Effector memory CD8-positive, alpha-beta T cell (primary cell): ENCODE results near the gene FOXO1.

Experiments
- ATAC-seq: fragments of 150-1000 bp; cut with Tn5 transposase; replicated peaks from 2 replicates; pipeline ENCODE4 v1.10.0; 2021; ENCODE audit warnings: mild to moderate bottlenecking, moderate library complexity
- DNase-seq, 3 experiments: peaks; one replicate each; pipeline ENCODE4 v3.0.0; 2021
- H3K27ac Mint-ChIP-seq, 2 donors: one replicate each; pipeline ENCODE4 v1.8.0; 2022; ENCODE audit warnings: mild to moderate bottlenecking in 2 of 2, mixed read lengths in 2 of 2, moderate library complexity in 2 of 2
- H3K27me3 Mint-ChIP-seq, 2 donors: one replicate each; pipeline ENCODE4 v1.8.0; 2022; ENCODE audit warnings: mixed read lengths in 2 of 2
- H3K36me3 Mint-ChIP-seq: one replicate; pipeline ENCODE4 v1.8.0; 2022; ENCODE audit warnings: mild to moderate bottlenecking, moderate library complexity, mixed read lengths; ENCODE audit not compliant: insufficient read depth
- H3K4me1 Mint-ChIP-seq, 2 donors: one replicate each; pipeline ENCODE4 v1.8.0; 2022; ENCODE audit warnings: low read depth in 2 of 2, mixed read lengths in 2 of 2
- H3K4me3 Mint-ChIP-seq, 2 donors: one replicate each; pipeline ENCODE4 v1.8.0; 2022; ENCODE audit warnings: mild to moderate bottlenecking in 2 of 2, mixed read lengths in 2 of 2, moderate library complexity in 2 of 2
- H3K9me3 Mint-ChIP-seq, 2 donors: one replicate each; pipeline ENCODE4 v1.8.0; 2022; ENCODE audit warnings: mixed read lengths in 2 of 2

Gene FOXO1

GRCh38 chr13:40600149-40600751, 66.2 kb downstream of the FOXO1 start:
- no peaks in the 10 kb centered on the region for H3K9me3 Mint-ChIP-seq
- peak overlapping the region; percentile 35 to 52 for H3K4me3 Mint-ChIP-seq
- DNase-seq (no peak), ATAC-seq (peak; percentile 20)
- peak overlapping the region; percentile 52 to 63 for H3K27ac Mint-ChIP-seq
- H3K27me3 Mint-ChIP-seq: no peaks in the 10 kb centered on the region
- H3K36me3 Mint-ChIP-seq: peaks cover 9% of the 10 kb centered on the region
- H3K4me1 Mint-ChIP-seq: peaks cover 54 to 74% of the 10 kb centered on the region in 2 donors

GRCh38 chr13:40599747-40600146, 66.7 kb downstream of the FOXO1 start:
- Mint-ChIP-seq H3K36me3 (peaks cover 9% of the 10 kb centered on the region), H3K9me3 (no peaks in the 10 kb centered on the region), H3K4me3 (peak overlapping the region; percentile 35 to 52), H3K4me1 (peaks cover 54 to 74% of the 10 kb centered on the region in 2 donors), H3K27me3 (no peaks in the 10 kb centered on the region), H3K27ac (peak overlapping the region; percentile 52 to 63)
- ATAC-seq: no peak
- DNase-seq: no peak

GRCh38 chr13:40599124-40599523, 67.3 kb downstream of the FOXO1 start:
- no peak for ATAC-seq
- peak overlapping the region; percentile 63 to 82 for H3K27ac Mint-ChIP-seq
- H3K27me3 Mint-ChIP-seq: no peaks in the 10 kb centered on the region
- peaks cover 53 to 71% of the 10 kb centered on the region in 2 donors for H3K4me1 Mint-ChIP-seq
- peak overlapping the region; percentile 35 to 52 for H3K4me3 Mint-ChIP-seq
- no peak for DNase-seq
- H3K36me3 Mint-ChIP-seq: peaks cover 9% of the 10 kb centered on the region
- H3K9me3 Mint-ChIP-seq: no peaks in the 10 kb centered on the region

- H3K36me3 Mint-ChIP-seq: peaks cover 9% of the 10 kb centered on the region
- peak overlapping the region; percentile 36 to 38 for H3K4me3 Mint-ChIP-seq
- H3K4me1 Mint-ChIP-seq: peaks cover 53 to 71% of the 10 kb centered on the region in 2 donors
- H3K27me3 Mint-ChIP-seq: no peaks in the 10 kb centered on the region
- no peak for ATAC-seq
- H3K27ac Mint-ChIP-seq: peak overlapping the region; percentile 79 to 82
- no peak for DNase-seq
- H3K9me3 Mint-ChIP-seq: no peaks in the 10 kb centered on the region
Observed at GRCh38 chr13:40598569-40598968, 67.9 kb downstream of the FOXO1 start.

GRCh38 chr13:40597735-40598365, 68.6 kb downstream of the FOXO1 start:
- H3K9me3 Mint-ChIP-seq: no peaks in the 10 kb centered on the region
- ATAC-seq (no peak), DNase-seq (no peak)
- peak overlapping the region; percentile 36 to 53 for H3K4me3 Mint-ChIP-seq
- H3K4me1 Mint-ChIP-seq: peaks cover 52 to 71% of the 10 kb centered on the region in 2 donors
- no peaks in the 10 kb centered on the region for H3K27me3 Mint-ChIP-seq
- peak overlapping the region; percentile 79 to 82 for H3K27ac Mint-ChIP-seq
- peaks cover 9% of the 10 kb centered on the region for H3K36me3 Mint-ChIP-seq

GRCh38 chr13:40596484-40596883, 70.0 kb downstream of the FOXO1 start:
- Mint-ChIP-seq H3K4me1 (peaks cover 59 to 73% of the 10 kb centered on the region in 2 donors), H3K9me3 (no peaks in the 10 kb centered on the region), H3K36me3 (peaks cover 13% of the 10 kb centered on the region), H3K4me3 (peak overlapping the region; percentile 4 to 42), H3K27ac (peak overlapping the region in 1 of 2 donors; percentile 17), H3K27me3 (no peaks in the 10 kb centered on the region)
- DNase-seq: no peak
- peak; percentile 70 for ATAC-seq

- Mint-ChIP-seq H3K27ac (no peak overlapping the region), H3K4me3 (peak overlapping the region in 1 of 2 donors; percentile 5), H3K27me3 (no peaks in the 10 kb centered on the region)
Observed at GRCh38 chr13:40595693-40596092, 70.7 kb downstream of the FOXO1 start.

GRCh38 chr13:40592035-40592434, 74.4 kb downstream of the FOXO1 start:
- Mint-ChIP-seq H3K4me1 (peaks cover 63 to 75% of the 10 kb centered on the region in 2 donors), H3K9me3 (no peaks in the 10 kb centered on the region), H3K27ac (peak overlapping the region; percentile 66 to 68), H3K27me3 (no peaks in the 10 kb centered on the region), H3K36me3 (peaks cover 11% of the 10 kb centered on the region), H3K4me3 (no peak overlapping the region)
- DNase-seq (no peak), ATAC-seq (no peak)

More at GRCh38 chr13:40595693-40596092, 70.7 kb downstream of the FOXO1 start:
- Mint-ChIP-seq H3K9me3 (no peaks in the 10 kb centered on the region), H3K36me3 (peaks cover 18% of the 10 kb centered on the region), H3K4me1 (peaks cover 66 to 77% of the 10 kb centered on the region in 2 donors)
- DNase-seq (no peak), ATAC-seq (no peak)

- Mint-ChIP-seq H3K4me3 (peak overlapping the region in 1 of 2 donors; percentile 70), H3K27me3 (no peaks in the 10 kb centered on the region), H3K27ac (peak overlapping the region; percentile 31 to 64), H3K36me3 (peaks cover 11% of the 10 kb centered on the region), H3K9me3 (no peaks in the 10 kb centered on the region), H3K4me1 (peaks cover 63 to 75% of the 10 kb centered on the region in 2 donors)
- ATAC-seq (no peak), DNase-seq (no peak)
Observed at GRCh38 chr13:40591091-40591490, 75.3 kb downstream of the FOXO1 start.

- Mint-ChIP-seq H3K27ac (peak overlapping the region; percentile 31 to 64), H3K4me1 (peaks cover 63 to 79% of the 10 kb centered on the region in 2 donors), H3K9me3 (no peaks in the 10 kb centered on the region), H3K27me3 (no peaks in the 10 kb centered on the region), H3K4me3 (peak overlapping the region in 1 of 2 donors; percentile 70), H3K36me3 (peaks cover 11% of the 10 kb centered on the region)
- ATAC-seq: no peak
- no peak for DNase-seq
Observed at GRCh38 chr13:40590112-40590862, 76.2 kb downstream of the FOXO1 start.

GRCh38 chr13:40589285-40590109, 76.9 kb downstream of the FOXO1 start:
- no peak for DNase-seq
- Mint-ChIP-seq H3K4me1 (peaks cover 62 to 87% of the 10 kb centered on the region in 2 donors), H3K4me3 (peak overlapping the region; percentile 48 to 70), H3K9me3 (no peaks in the 10 kb centered on the region), H3K36me3 (peaks cover 12% of the 10 kb centered on the region), H3K27me3 (no peaks in the 10 kb centered on the region), H3K27ac (peak overlapping the region; percentile 63 to 64)
- peak; percentile 50 for ATAC-seq

GRCh38 chr13:40588101-40588500, 78.3 kb downstream of the FOXO1 start:
- no peak for ATAC-seq
- DNase-seq: no peak
- no peaks in the 10 kb centered on the region for H3K9me3 Mint-ChIP-seq
- H3K4me3 Mint-ChIP-seq: no peak overlapping the region
- peaks cover 62 to 80% of the 10 kb centered on the region in 2 donors for H3K4me1 Mint-ChIP-seq
- peaks cover 21% of the 10 kb centered on the region for H3K36me3 Mint-ChIP-seq
- H3K27ac Mint-ChIP-seq: peak overlapping the region in 1 of 2 donors; percentile 26
- H3K27me3 Mint-ChIP-seq: no peaks in the 10 kb centered on the region
